Large intestine (tissue), 3 donors: Measurements from ENCODE around the gene GAS2L2. TPM values are rescaled to one million over a fixed set of nuclear protein-coding genes. Genes with fewer than 3 reads are reported as not detected.

ENCODE experiments used
- DNase-seq, 2 donors: peaks; one replicate each; pipeline versions ENCODE4 v3.0.0 to v3.0.0-alpha.2; 2013
- H3K27ac ChIP-seq: one replicate; pipeline ENCODE4 v1.5.1; 2013; ENCODE audit warnings: low read length
- H3K27me3 ChIP-seq: 2 replicates; pipeline ENCODE4 v1.6.1; 2013; ENCODE audit warnings: low read length; ENCODE audit not compliant: control insufficient read depth, insufficient read depth
- H3K36me3 ChIP-seq: 2 replicates; pipeline ENCODE4 v1.6.1; 2013; ENCODE audit warnings: low read length; ENCODE audit not compliant: control insufficient read depth, insufficient read depth
- H3K4me1 ChIP-seq: one replicate; pipeline ENCODE4 v1.6.1; 2013; ENCODE audit warnings: low read length; ENCODE audit not compliant: control insufficient read depth, insufficient read depth
- H3K4me3 ChIP-seq: one replicate; pipeline ENCODE4 v1.5.1; 2013; ENCODE audit warnings: low read length
- H3K9me3 ChIP-seq: one replicate; pipeline ENCODE4 v1.6.1; 2013; ENCODE audit warnings: mild to moderate bottlenecking, low read depth, low read length, moderate library complexity; ENCODE audit not compliant: control insufficient read depth
- WGBS: methylation state at CpG from one replicate; pipeline ENCODE4 v1.1.5; 2013; ENCODE audit warnings: low lambda C conversion rate; ENCODE audit not compliant: insufficient coverage; 5-methylcytosine and 5-hydroxymethylcytosine counted together
- polyA plus RNA-seq: library from polyadenylated mRNA; unstranded; fragments of 120-200 nt; gene quantifications from one replicate; pipeline ENCODE4 v1.2.1, GENCODE V29; 2013

Gene GAS2L2
- polyA plus RNA-seq, 1 donor = 0.13 TPM

DNA sequence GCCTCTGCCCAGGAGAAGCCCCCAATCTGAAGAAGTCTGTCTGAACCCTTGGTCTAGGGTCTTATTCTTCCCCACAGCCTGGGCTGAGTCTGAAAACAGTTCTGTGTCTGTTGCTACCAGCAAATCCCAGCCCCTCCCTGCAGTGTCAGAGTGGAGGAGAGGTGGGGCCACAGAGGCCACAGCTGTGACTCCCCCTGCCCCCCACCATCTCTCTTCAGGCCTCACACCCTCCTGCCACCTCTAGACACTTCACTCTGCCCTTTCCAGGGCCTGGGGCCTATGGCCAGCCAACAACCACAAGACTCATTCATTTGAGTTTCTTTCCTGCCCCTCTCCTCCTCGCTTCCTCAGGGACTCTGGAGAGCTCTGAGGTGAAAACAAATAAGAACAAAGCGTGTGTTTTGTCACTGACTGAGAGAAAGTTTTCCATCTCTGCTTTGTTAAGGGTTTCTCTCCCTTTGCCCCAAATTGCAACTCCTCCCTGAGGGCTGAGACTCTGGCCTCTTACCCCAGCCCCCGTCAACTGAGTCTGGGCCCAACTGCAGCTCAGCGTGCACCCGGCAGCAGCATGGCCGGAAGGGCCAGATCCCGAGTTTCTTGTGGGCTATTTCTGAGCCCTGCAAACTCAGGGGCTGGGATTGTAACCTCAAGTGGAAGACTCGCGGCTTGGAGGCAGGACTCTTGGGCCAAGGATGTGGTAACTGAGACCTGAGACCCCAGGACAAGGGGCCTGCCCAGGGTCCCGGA is 20.8 kb upstream of the GAS2L2 start:
- peak overlapping the region; percentile 52 for H3K27ac ChIP-seq

DNA sequence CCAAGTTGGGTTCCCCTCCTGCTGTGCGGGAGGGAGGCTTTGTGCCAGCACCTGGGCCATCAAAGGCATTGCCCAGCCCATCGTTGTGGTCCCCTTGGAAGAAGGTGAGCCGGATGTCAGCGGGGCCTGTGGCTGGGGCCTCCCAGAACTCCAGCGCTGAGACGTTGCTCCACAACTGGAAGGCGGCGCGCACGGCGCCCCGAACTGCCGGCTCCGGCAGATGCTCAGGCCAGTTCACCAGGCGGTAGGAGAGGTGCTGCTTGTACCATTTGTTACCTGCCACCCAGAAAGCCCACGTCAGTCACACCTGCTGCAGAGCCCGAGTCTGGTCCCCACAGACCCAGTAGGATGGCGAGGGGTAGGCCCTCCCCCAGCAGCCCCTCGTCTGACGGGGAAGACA is 20.1 kb upstream of the GAS2L2 start:
- H3K36me3 ChIP-seq = no peaks in the 10 kb centered on the region
- no peak overlapping the region for H3K4me3 ChIP-seq
- H3K27me3 ChIP-seq = no peaks in the 10 kb centered on the region
- no peaks in the 10 kb centered on the region for H3K9me3 ChIP-seq
- peak overlapping the region; percentile 52 for H3K27ac ChIP-seq
- no CpG with 5 or more reads among the region's 20 CpGs for WGBS
- no peaks in the 10 kb centered on the region for H3K4me1 ChIP-seq
- DNase-seq = no peak

More for the DNA sequence above, 20.8 kb upstream of the GAS2L2 start:
- Histone ChIP-seq H3K27me3 (no peaks in the 10 kb centered on the region), H3K9me3 (no peaks in the 10 kb centered on the region), H3K4me1 (no peaks in the 10 kb centered on the region), H3K4me3 (no peak overlapping the region), H3K36me3 (no peaks in the 10 kb centered on the region)
- WGBS = no CpG with 5 or more reads among the region's 10 CpGs
- no peak for DNase-seq

DNA sequence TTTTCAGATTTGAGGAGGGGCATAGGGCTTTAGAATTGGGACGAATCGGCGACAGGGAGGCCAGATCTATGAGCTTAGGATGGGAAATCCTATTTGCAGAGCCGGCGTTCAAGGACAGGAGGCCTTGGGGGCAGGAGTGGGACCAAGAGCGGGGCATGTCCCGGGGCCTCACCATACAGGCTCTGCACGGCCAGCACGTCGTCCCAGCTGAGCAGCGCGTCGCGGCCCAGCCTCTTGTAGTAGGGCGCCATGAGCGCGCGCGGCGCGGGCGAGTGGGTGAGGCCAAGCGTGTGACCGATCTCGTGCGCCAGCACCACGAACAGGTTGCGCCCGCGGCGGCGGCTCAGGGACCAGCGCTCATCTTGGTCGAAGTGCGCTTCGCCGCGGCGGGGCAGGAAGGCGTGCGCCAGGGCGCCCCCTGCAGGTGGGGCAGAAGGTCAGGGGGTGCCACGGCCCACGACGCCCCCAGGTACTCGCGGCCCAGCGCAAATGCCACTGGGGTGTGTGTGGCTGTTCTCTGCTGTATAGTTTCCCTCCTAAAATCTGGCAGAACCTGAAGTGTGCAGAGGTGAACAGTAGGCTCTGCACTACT is 17.0 kb upstream of the GAS2L2 start:
- Histone ChIP-seq H3K9me3 (no peaks in the 10 kb centered on the region), H3K4me3 (no peak overlapping the region), H3K27ac (no peak overlapping the region), H3K27me3 (no peaks in the 10 kb centered on the region), H3K4me1 (peaks cover 6% of the 10 kb centered on the region), H3K36me3 (no peaks in the 10 kb centered on the region)
- DNase-seq = no peak
- WGBS = no CpG with 5 or more reads among the region's 48 CpGs

DNA sequence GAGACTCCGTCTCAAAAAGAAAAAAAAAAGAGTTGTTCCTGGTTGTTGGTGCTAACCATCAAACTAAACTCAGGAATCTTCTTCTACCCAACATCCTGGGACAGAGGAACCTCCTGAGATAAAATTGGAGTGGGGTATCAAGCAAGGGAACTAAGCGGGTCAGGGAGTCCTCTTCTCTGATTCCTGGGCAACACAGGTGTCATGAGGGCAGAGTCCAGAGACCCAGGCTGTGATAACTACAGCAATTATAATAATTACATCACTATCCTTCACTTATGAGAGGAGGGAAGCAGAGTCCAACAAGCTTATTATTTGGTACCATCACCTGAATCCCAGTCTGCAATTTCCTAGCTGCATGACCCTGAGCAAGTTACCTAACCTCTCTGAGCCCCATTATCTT is 15.8 kb upstream of the GAS2L2 start:
- Histone ChIP-seq H3K27me3 (no peaks in the 10 kb centered on the region), H3K27ac (no peak overlapping the region), H3K9me3 (no peaks in the 10 kb centered on the region), H3K36me3 (no peaks in the 10 kb centered on the region), H3K4me1 (peaks cover 13% of the 10 kb centered on the region), H3K4me3 (no peak overlapping the region)
- DNase-seq = peak in 1 of 2 donors; percentile 53
- whole genome bisulfite sequencing = no CpG with 5 or more reads among the region's 2 CpGs

DNA sequence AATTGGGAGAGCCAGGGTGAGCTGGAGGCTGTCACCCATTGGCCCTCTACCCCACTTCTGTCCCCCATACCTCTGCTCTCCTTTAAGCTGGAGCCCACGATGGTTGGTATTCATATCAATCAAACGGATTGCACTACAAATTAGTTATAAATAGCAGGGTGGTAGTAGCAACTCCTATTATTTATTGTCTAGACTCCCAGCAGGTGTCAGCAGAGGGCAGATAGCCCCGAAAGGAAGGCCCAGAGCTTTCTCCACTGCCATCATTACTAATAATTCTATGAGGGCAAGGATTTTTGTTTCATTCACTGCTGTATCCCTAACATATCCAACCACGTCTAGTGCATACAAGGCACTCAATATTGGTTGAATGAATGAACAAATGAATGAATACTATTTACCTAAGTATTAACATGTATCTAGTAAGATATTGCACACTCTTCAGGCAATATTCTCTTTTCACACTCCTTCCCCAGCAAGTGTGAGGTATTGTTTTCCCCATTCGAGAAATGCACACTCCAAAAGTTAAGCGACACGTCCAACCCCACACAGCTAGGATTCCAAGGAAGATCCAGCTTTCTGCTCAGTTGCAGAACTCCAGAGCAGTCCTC is 14.0 kb upstream of the GAS2L2 start:
- Histone ChIP-seq H3K4me3 (no peak overlapping the region), H3K4me1 (peaks cover 13% of the 10 kb centered on the region), H3K36me3 (no peaks in the 10 kb centered on the region), H3K27me3 (no peaks in the 10 kb centered on the region), H3K27ac (no peak overlapping the region), H3K9me3 (no peaks in the 10 kb centered on the region)
- no CpG with 5 or more reads among the region's 7 CpGs for WGBS
- no peak for DNase-seq

DNA sequence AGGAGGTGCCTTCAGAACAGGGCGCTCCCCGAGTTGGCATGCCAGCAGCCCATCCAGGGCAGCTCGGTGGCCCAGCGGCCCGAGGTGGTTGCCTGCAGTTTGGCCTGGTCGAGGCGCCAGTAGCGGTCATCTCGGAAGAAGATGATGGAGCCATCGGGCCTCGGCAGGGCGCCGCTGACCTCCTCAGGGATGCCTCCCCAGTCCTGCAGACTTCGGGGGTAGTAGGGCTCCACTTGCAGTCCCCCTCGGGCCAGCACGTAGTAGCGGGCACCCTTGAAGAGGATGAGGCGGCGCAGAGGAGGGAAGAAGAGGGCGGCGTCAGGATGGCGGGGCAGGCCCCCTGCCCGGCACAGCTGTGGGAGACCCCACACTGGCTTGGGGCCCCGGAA is 13.4 kb upstream of the GAS2L2 start:
- H3K4me3 ChIP-seq = no peak overlapping the region
- no peak overlapping the region for H3K27ac ChIP-seq
- no peak for DNase-seq
- H3K36me3 ChIP-seq = no peaks in the 10 kb centered on the region
- no CpG with 5 or more reads among the region's 24 CpGs for WGBS
- no peaks in the 10 kb centered on the region for H3K27me3 ChIP-seq
- H3K9me3 ChIP-seq = no peaks in the 10 kb centered on the region
- peaks cover 13% of the 10 kb centered on the region for H3K4me1 ChIP-seq

DNA sequence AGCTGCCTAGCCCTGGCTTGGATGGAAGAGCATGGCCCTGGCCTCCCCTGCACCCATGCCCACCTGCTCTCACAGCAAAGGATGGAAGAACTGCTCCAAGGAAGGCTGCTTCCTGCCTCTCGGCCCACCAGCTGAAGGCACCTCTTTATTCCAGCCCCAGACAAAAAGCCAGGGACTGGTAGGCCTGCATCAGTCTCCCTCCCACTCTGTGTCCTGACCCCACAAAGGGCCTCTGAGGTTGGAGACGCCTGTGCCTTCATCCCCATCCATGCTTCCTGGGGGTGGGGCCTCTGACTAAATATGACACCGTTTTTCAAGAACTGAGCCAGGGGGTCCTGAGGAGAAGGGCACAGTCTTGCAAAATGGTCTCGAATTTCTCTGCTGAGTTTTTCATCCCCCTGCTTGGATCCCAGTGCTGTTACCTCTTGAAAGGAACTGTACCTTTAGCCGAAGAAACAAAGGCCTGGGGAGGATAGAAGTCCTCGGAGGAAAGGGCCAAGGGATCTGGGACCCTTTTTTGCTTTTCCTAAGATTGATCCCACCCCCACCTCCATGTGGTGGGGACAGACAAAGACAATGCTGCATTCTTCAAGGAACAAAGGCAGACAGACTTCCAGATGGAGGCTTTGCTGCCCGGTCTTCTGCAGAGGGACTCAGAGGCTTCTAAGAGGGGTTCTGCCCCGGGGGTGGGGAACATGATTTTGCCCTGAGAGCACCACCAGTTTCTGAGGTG is 12.9 kb upstream of the GAS2L2 start:
- no CpG with 5 or more reads among the region's 8 CpGs for WGBS
- Histone ChIP-seq H3K4me3 (no peak overlapping the region), H3K4me1 (peaks cover 13% of the 10 kb centered on the region), H3K27ac (no peak overlapping the region), H3K9me3 (no peaks in the 10 kb centered on the region), H3K36me3 (no peaks in the 10 kb centered on the region), H3K27me3 (no peaks in the 10 kb centered on the region)
- DNase-seq = no peak

DNA sequence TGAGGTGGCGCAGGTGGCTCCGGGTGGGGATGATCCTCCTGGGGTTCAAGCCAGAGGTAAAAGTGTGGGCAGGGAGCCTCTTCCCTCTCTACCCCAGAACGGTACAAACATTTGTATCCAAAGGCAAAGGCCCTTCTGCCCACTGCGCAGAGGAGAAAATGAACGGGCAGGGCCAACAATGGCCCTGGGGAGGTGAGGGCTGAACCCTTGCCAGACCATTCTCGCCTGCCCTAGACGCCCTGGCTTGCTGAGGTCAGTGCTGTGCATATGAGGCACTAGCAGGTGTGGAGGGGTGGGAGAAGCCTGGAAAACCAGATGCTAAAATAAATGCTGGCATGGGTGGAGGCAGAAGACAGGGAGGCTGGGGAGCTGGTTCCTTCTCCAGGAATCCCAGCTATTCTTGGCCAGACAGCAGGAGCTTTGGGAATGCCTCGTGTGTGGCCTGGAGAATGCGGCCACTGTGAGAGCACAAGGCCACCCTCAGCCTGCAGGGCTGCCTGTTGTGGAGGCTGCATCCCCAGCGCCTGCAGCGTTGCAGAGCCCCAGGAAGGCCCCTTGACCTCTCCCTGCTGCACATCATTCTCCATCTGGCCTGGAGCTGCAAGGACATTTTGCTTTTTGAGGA is 12.2 kb upstream of the GAS2L2 start:
- H3K4me1 ChIP-seq = peaks cover 13% of the 10 kb centered on the region
- no peaks in the 10 kb centered on the region for H3K9me3 ChIP-seq
- H3K36me3 ChIP-seq = no peaks in the 10 kb centered on the region
- WGBS = no CpG with 5 or more reads among the region's 11 CpGs
- no peak for DNase-seq
- H3K27ac ChIP-seq = no peak overlapping the region
- no peaks in the 10 kb centered on the region for H3K27me3 ChIP-seq
- H3K4me3 ChIP-seq = no peak overlapping the region

DNA sequence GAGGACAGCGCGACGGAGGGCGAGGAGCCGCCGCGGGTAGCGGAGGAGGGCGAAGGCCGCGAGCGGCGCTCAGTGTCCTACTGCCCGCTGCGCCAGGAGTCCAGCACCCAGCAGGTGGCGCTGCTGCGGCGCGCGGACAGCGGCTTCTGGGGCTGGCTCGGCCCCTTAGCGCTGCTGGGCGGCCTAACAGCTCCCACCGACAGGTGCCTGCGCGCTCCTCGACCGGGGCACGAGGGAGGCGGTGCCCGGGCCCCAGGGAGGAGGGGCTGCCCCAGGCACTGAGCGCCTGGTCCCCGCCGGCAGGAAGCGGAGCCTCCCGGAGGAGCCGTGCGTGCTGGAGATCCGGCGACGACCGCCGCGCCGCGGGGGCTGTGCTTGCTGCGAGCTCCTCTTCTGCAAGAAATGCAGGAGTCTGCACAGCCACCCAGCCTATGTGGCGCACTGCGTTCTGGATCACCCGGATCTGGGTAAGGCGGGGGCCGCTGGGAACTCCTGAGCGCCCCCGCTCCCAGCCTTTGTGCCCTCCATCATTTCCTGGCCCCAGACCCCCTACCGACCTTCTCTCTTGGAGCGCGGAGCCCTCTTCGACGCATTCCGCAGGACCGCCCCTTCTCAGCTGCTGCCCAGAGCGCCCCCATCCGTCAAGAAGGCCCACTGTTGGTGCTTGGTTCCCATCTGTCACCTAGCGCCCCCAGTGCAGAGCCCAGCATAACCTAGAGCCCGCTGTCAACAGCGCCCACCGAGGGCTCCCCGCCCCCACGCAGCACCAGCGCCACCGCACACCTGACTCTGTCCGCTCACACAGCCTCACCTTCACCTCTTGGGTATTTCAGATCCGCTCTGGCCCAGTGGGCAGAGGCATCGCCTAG is 11.3 kb upstream of the GAS2L2 start:
- H3K27ac ChIP-seq = peak overlapping the region; percentile 48
- DNase-seq = peak; percentile 93 to 94

More for the DNA sequence above, 11.3 kb upstream of the GAS2L2 start:
- H3K4me1 ChIP-seq = peaks cover 13% of the 10 kb centered on the region
- no peaks in the 10 kb centered on the region for H3K9me3 ChIP-seq
- H3K27me3 ChIP-seq = no peaks in the 10 kb centered on the region
- WGBS = no CpG with 5 or more reads among the region's 75 CpGs
- H3K36me3 ChIP-seq = no peaks in the 10 kb centered on the region
- H3K4me3 ChIP-seq = peak overlapping the region; percentile 56
